Left ventricle myocardium superior (tissue), 1 donor: ENCODE measurements around the gene TCP11L1. TPM values are rescaled to one million over a fixed set of nuclear protein-coding genes. Genes with fewer than 3 reads are reported as not detected.
"Not testable (repeated sequence)": the region's sequence is repeated elsewhere in the genome, so short reads cannot be mapped to it uniquely, and the experiment has no call there.

Source experiments
- ATAC-seq: fragments of 200-7000 bp; cut with Tn5 transposase; one replicate; pipeline ENCODE4 v1.9.1; 2020; ENCODE audit warnings: mild to moderate bottlenecking, moderate library complexity
- DNase-seq: peaks from one replicate; pipeline ENCODE4 v3.0.0-alpha.2; 2020
- intact Hi-C: fragments of 100-400 bp; cut with micrococcal nuclease; formaldehyde crosslinking; loops from one replicate; pipeline ENCODE4 v1.11.0; 2022
- total RNA-seq: library from RNA; stranded (reverse); fragmentation: NEBNext Ultra II Directional; extraction: Animal tissue kit (Norgen Biotek cat#: 25700); gene quantifications from one replicate; pipeline ENCODE4 v1.2.1, GENCODE V29; 2021
- donor health status: DM: no; HTN: yes; CAD: no; lungs with severe emphysema.

Gene TCP11L1
- total RNA-seq, 1 donor from 2014 or later: 6.5 TPM

GRCh38 chr11:33027233-33027632, 12.1 kb upstream of the TCP11L1 start:
- intact Hi-C loops: no loop called here
- ATAC-seq (no peak), DNase-seq (no peak)

DNA sequence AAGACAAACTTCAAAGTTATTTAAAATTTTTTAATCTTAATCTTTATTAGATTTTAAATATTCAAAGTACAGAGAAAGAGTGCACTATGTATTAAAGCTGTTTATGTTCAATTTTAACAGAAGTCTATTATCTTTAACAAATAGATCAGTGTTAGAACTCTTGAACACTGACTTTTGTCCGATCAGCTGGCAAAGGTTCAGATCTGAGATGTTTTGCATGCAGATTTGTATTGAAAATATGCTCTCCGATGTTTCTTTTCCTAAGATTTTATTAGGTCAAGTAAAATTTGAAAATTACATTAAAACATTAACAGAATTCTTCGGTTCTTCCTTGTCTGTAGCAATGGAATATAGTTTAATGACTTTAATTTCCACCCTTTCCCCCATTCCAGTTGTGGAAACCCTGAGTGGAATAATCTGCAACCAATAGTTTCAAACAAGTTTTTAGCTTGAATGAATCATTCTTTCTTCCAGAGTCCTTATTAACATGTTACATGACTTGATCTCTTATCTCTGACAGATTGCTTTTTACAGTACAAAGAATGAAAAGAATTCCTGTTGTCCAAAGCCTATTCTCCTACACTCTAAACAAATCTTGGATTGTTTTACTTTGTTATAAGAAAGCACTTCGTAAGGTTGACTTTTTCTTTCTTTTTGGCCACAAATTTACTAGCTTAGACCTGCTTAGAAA, 11.4 kb upstream of the TCP11L1 start:
- ATAC-seq (no peak), DNase-seq (no peak)
- intact Hi-C loops: no loop called here

GRCh38 chr11:33028537-33028914, 10.8 kb upstream of the TCP11L1 start:
- ATAC-seq: no peak
- intact Hi-C loops: no loop called here
- no peak for DNase-seq

GRCh38 chr11:33029218-33029617, 10.2 kb upstream of the TCP11L1 start:
- ATAC-seq, intact Hi-C loops, DNase-seq: not testable (repeated sequence)

GRCh38 chr11:33033493-33033892, 5.9 kb upstream of the TCP11L1 start:
- DNase-seq (no peak), ATAC-seq (no peak)
- intact Hi-C loops: no loop called here

DNA sequence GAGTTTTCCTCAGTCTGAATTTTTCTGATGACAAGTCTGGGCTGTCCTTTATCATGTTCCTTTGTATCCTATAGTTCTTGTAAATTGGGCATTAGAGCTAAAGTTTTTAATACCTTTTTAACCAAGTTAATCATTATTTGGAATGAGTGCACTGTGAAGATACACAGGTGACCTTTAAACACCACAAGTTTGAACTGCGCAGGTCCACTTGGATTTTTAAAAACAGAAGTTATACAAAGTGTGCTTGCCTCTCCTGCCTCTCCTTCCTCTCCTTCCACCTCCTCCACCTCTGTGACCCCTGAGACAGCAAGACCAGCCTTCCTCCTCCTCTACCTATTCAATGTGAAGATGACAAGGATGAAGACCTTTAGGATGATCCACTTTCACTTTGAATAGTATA, 4.4 kb upstream of the TCP11L1 start:
- no peak for DNase-seq
- ATAC-seq: no peak
- intact Hi-C loops: no loop called here

GRCh38 chr11:33040033-33040861, 875 bp downstream of the TCP11L1 start:
- intact Hi-C loops: no loop called here
- DNase-seq (no peak), ATAC-seq (peak; percentile 39)

GRCh38 chr11:33040862-33041453, 1.6 kb downstream of the TCP11L1 start:
- intact Hi-C loops: no loop called here
- ATAC-seq (no peak), DNase-seq (no peak)

DNA sequence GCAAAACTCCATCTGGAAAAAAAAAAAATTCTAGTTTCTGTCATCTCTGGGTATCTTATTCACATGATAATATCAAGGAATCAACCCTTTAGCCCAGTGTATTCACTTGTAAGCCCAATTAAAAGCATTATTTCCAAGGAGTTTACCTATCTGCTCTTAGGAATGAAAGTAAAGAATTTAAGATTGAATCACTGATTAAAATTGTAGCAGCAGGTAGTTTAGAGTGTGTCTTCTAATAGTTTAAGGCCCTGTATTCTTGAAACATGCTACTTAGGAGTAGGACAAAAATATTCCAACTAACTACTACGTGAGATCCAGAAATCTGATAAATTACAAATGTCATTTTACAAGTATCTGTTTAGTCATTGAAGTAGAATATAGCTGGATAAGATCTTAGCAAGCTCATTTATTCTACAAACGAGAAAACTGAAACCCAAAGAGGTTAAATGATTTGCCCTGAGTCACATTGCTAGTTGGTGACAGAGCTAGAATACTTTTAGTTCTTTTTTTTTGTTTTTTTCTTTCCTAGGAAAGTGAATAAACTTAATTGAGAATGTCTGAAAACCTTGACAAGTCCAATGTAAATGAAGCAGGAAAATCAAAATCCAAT, 4.0 kb downstream of the TCP11L1 start:
- no peak for ATAC-seq
- intact Hi-C loops: no loop called here
- no peak for DNase-seq

GRCh38 chr11:33044285-33044756, 4.9 kb downstream of the TCP11L1 start:
- intact Hi-C loops: no loop called here
- ATAC-seq: no peak
- DNase-seq: no peak

DNA sequence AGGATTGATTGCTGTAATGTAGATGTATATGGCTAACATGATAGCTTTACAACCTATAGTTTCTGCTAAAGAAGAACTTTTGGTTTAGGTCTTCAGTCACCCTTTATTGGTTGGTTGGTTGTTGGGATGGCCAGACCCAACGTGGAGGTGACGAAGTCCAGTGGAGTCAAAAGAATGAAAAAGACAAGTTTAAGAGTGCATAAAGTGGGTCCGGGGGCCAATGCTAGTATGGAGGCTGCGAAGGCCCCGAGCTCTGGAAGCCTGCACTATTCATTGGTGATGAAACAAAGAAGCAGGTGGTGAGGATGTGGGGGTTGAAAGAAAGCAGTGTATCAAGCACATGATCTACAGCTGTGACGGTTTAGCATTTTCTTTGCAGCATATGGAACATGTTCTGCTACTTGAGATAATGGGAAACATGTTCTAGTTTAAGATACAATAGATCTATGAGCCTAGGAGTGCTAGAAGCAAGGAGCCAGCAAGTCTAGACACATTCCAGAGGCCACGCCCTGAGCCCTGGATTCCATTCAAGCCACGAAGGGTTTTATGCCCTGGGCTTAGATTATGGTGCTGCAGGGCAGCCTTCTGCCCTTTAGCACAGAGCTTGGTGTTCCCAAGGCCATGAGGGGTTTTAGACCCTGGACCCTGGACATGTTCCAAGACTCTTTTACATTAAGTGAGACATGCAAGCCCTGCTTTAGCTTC, 6.3 kb downstream of the TCP11L1 start:
- intact Hi-C loops: no loop called here
- ATAC-seq (no peak), DNase-seq (no peak)

DNA sequence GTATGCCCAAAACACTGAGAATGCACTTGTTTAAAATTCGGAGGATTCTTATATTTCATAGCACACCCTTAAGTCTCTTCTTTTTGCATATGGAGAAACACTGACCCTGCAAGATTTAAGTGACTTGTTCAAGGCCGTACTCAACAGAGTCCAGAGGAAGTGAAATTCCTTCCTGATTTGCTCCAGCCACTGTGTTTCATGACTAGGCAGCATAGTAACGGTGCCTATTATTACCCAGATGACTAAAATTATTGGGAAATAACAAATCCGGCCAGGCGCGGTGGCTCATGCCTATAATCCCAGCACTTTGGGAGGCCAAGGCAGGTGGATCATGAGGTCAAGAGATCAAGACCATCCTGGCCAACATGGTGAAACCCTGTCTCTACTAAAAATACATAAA, 9.3 kb downstream of the TCP11L1 start:
- ATAC-seq (peak; percentile 72), DNase-seq (peak; percentile 46)
- intact Hi-C loops: not testable (repeated sequence)

GRCh38 chr11:33049565-33050408, 10.4 kb downstream of the TCP11L1 start:
- ATAC-seq, DNase-seq, intact Hi-C loops: not testable (repeated sequence)

GRCh38 chr11:33052231-33052630, 12.9 kb downstream of the TCP11L1 start:
- no peak for ATAC-seq
- intact Hi-C loops: no loop called here
- DNase-seq: no peak

DNA sequence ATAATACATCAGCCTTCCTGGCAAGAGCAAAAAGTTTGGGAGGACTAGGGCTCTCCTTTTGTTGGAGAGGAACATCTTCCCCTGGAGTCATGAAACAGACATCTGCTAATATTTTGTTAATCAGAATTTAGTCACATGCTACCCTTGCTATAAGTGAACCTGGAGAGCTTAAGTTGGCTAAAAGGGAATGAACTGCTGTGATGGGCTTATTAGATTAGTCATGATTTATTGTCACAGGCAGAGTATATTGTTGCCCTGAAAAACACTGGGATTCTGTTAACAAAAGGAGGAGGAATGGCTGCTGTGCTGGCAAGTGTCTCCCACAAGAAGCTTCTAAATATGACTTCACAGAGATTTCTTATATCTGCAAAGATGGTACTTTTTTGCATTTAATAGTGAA, 16.0 kb downstream of the TCP11L1 start:
- DNase-seq (no peak), ATAC-seq (no peak)
- intact Hi-C loops: no loop called here

- intact Hi-C loops: no loop called here
- DNase-seq (no peak), ATAC-seq (no peak)
Observed at GRCh38 chr11:33057284-33057683, 17.9 kb downstream of the TCP11L1 start.

GRCh38 chr11:33059331-33060007, 20.1 kb downstream of the TCP11L1 start:
- no peak for ATAC-seq
- intact Hi-C loops: loop anchor here (10.0 kb wide), 1 partner anchor 95 kb away; no protein-coding TSS in a partner anchor
- no peak for DNase-seq

DNA sequence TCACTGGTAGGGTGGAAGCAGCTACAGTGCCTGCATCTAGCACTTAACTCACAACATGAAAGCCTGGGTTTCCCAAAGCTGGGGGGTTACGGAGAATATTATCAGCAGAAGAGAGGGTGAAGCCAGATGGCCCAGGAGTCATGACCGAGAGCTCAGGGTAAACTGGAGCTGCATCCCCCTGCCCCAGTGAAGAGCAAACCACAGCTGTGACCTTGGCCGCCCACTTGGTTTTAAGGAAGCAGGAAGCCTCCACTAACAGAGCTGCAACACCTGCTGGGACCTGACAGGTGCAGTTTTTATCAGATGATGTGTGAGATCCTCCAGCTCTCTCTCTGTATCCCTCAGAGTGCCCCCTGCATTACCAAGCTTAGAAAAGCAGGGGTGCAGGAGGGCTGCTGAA, 20.9 kb downstream of the TCP11L1 start:
- DNase-seq: no peak
- no peak for ATAC-seq
- intact Hi-C loops: loop anchor here (10.0 kb wide), 1 partner anchor 95 kb away; no protein-coding TSS in a partner anchor
